Measurements from ENCODE around the gene CXCL6.
A peak's percentile ranks its signal among the peaks of the same experiment; 100 is the strongest.

CXCL6 gene

GRCh38 chr4:73843369-73843768 is 6.9 kb downstream of the CXCL6 start:
- DNase-seq: no peak

GRCh38 chr4:73844345-73844744 is 7.9 kb downstream of the CXCL6 start:
- no peak for DNase-seq

GRCh38 chr4:73844806-73845205 is 8.3 kb downstream of the CXCL6 start:
- no peak for DNase-seq

GRCh38 chr4:73847526-73848182 is 11.2 kb downstream of the CXCL6 start:
- no peak for DNase-seq

- DNase-seq: no peak
These were observed 11.8 kb downstream of the CXCL6 start for GRCh38 chr4:73848183-73848777.

- DNase-seq: no peak
These were observed 13.9 kb downstream of the CXCL6 start for GRCh38 chr4:73850261-73850970.

- DNase-seq: no peak
These were observed 14.8 kb downstream of the CXCL6 start for GRCh38 chr4:73851293-73851692.

GRCh38 chr4:73852771-73853170 is 16.3 kb downstream of the CXCL6 start:
- no peak for DNase-seq

- DNase-seq: peak; percentile 65
These were observed 16.8 kb downstream of the CXCL6 start, which contains the start of gene PF4V1 for GRCh38 chr4:73853246-73853704. Gene PF4V1, plus strand, starts transcription at chr4:73853296. Its CDS starts 67 bp downstream, at chr4:73853363.

GRCh38 chr4:73853718-73854473 is 17.4 kb downstream of the CXCL6 start:
- DNase-seq: peak; percentile 36

GRCh38 chr4:73855406-73855805 is 18.9 kb downstream of the CXCL6 start:
- no peak for DNase-seq

- DNase-seq: no peak
These were observed 20.0 kb downstream of the CXCL6 start for GRCh38 chr4:73856518-73856917.

- no peak for DNase-seq
These were observed 23.2 kb downstream of the CXCL6 start for GRCh38 chr4:73859614-73860088.

- DNase-seq: no peak
These were observed 23.7 kb downstream of the CXCL6 start for GRCh38 chr4:73860181-73860580.

- DNase-seq: no peak
These were observed 24.4 kb downstream of the CXCL6 start for GRCh38 chr4:73860917-73861316.

- DNase-seq: no peak
These were observed 25.8 kb downstream of the CXCL6 start for GRCh38 chr4:73862322-73862721.

GRCh38 chr4:73864365-73864764 is 27.9 kb downstream of the CXCL6 start:
- no peak for DNase-seq

GRCh38 chr4:73864961-73865360 is 28.5 kb downstream of the CXCL6 start:
- DNase-seq: no peak

GRCh38 chr4:73865431-73866096 is 29.1 kb downstream of the CXCL6 start:
- no peak for DNase-seq

GRCh38 chr4:73866246-73866645 is 29.8 kb downstream of the CXCL6 start:
- DNase-seq: no peak

GRCh38 chr4:73867783-73868182 is 31.3 kb downstream of the CXCL6 start:
- DNase-seq: no peak
